H9 (cell line): Measurements from ENCODE around the gene WFDC2. TPM values are rescaled to one million over a fixed set of nuclear protein-coding genes. Genes with fewer than 3 reads are reported as not detected.
A peak's percentile ranks its signal among the peaks of the same experiment; 100 is the strongest.

ENCODE experiments used
- DNase-seq: peaks from one replicate; pipeline ENCODE4 v3.0.0-alpha.2; 2017
- H2AFZ ChIP-seq: one replicate; pipeline ENCODE4 v1.6.1; 2013; ENCODE audit warnings: mild to moderate bottlenecking, low read length, control low read depth, moderate library complexity
- H2AK5ac ChIP-seq: 2 replicates; pipeline ENCODE4 v1.6.1; 2013; ENCODE audit warnings: low read length, control low read depth, mixed read lengths; ENCODE audit not compliant: insufficient read length
- H2BK120ac ChIP-seq: one replicate; pipeline ENCODE4 v1.6.1; 2013; ENCODE audit warnings: low read depth, mild to moderate bottlenecking, low read length, control low read depth, inconsistent platforms; ENCODE audit not compliant: poor library complexity, severe bottlenecking
- H2BK12ac ChIP-seq: 2 replicates; pipeline ENCODE4 v1.6.1; 2013; ENCODE audit warnings: low read length, control low read depth, mixed read lengths, low read depth; ENCODE audit not compliant: insufficient read length
- H2BK15ac ChIP-seq: 2 replicates; pipeline ENCODE4 v1.6.1; 2013; ENCODE audit warnings: low read depth, low read length, control low read depth
- H2BK20ac ChIP-seq: one replicate; pipeline ENCODE4 v1.6.1; 2013; ENCODE audit warnings: low read depth, mild to moderate bottlenecking, low read length, control low read depth, inconsistent platforms; ENCODE audit not compliant: poor library complexity, severe bottlenecking
- H2BK5ac ChIP-seq: 2 replicates; pipeline ENCODE4 v1.6.1; 2013; ENCODE audit warnings: low read length, control low read depth, mixed read lengths; ENCODE audit not compliant: insufficient read length
- H3K14ac ChIP-seq: 2 replicates; pipeline ENCODE4 v1.6.1; 2013; ENCODE audit warnings: low read length, control low read depth; ENCODE audit not compliant: insufficient read depth
- H3K18ac ChIP-seq: 2 replicates; pipeline ENCODE4 v1.6.1; 2013; ENCODE audit warnings: low read depth, mild to moderate bottlenecking, mixed read lengths, low read length, control low read depth; ENCODE audit not compliant: insufficient read length
- H3K23ac ChIP-seq: 2 replicates; pipeline ENCODE4 v1.6.1; 2013; ENCODE audit warnings: low read length, control low read depth, mixed read lengths, low read depth; ENCODE audit not compliant: insufficient read length
- H3K23me2 ChIP-seq: 2 replicates; pipeline ENCODE4 v1.6.1; 2013; ENCODE audit warnings: low read depth, mild to moderate bottlenecking, mixed read lengths, low read length, control low read depth; ENCODE audit not compliant: insufficient read length, poor library complexity, severe bottlenecking
- H3K27ac ChIP-seq: 2 replicates; pipeline ENCODE4 v1.5.1; 2013; ENCODE audit warnings: low read length, control low read depth, mixed read lengths, low read depth; ENCODE audit not compliant: insufficient read length
- H3K27me3 ChIP-seq: 2 replicates; pipeline ENCODE4 v1.6.1; 2013; ENCODE audit warnings: low read length, control low read depth, inconsistent platforms; ENCODE audit not compliant: insufficient read depth
- H3K4ac ChIP-seq: 2 replicates; pipeline ENCODE4 v1.6.1; 2013; ENCODE audit warnings: low read depth, mild to moderate bottlenecking, control low read depth, inconsistent platforms, low read length, moderate library complexity
- H3K4me1 ChIP-seq: 2 replicates; pipeline ENCODE4 v1.6.1; 2013; ENCODE audit warnings: low read length, control low read depth, inconsistent platforms; ENCODE audit not compliant: insufficient read depth
- H3K4me2 ChIP-seq: 2 replicates; pipeline ENCODE4 v1.6.1; 2013; ENCODE audit warnings: low read length, control low read depth, mixed read lengths; ENCODE audit not compliant: insufficient read length, insufficient read depth
- H3K56ac ChIP-seq: 2 replicates; pipeline ENCODE4 v1.6.1; 2013; ENCODE audit warnings: low read depth, mild to moderate bottlenecking, mixed read lengths, low read length, control low read depth; ENCODE audit not compliant: insufficient read length
- H3K79me1 ChIP-seq: 2 replicates; pipeline ENCODE4 v1.6.1; 2013; ENCODE audit warnings: low read depth, mild to moderate bottlenecking, moderate library complexity, low read length, control low read depth, inconsistent platforms; ENCODE audit not compliant: insufficient read depth, poor library complexity, severe bottlenecking
- H3K79me2 ChIP-seq: 2 replicates; pipeline ENCODE4 v1.6.1; 2013; ENCODE audit warnings: low read length, control low read depth, inconsistent platforms; ENCODE audit not compliant: insufficient read depth
- H3K9ac ChIP-seq: 2 replicates; pipeline ENCODE4 v1.6.1; 2013; ENCODE audit warnings: low read length, control low read depth, mixed read lengths; ENCODE audit not compliant: insufficient read length; ENCODE audit errors: extremely low read depth
- H3K9me3 ChIP-seq: one replicate; pipeline ENCODE4 v1.6.1; 2013; ENCODE audit warnings: low read depth, low read length, inconsistent platforms; ENCODE audit not compliant: control insufficient read depth
- H3T11ph ChIP-seq: one replicate; pipeline ENCODE4 v1.6.1; 2013; ENCODE audit warnings: mild to moderate bottlenecking, low read length, control low read depth, inconsistent platforms
- H4K20me1 ChIP-seq: one replicate; pipeline ENCODE4 v1.6.1; 2013; ENCODE audit not compliant: control insufficient read depth, insufficient read length, insufficient read depth
- H4K5ac ChIP-seq: 2 replicates; pipeline ENCODE4 v1.6.1; 2013; ENCODE audit warnings: low read depth, mild to moderate bottlenecking, mixed read lengths, low read length, control low read depth; ENCODE audit not compliant: insufficient read length
- H4K8ac ChIP-seq: replicated peaks from 2 replicates; pipeline ENCODE4 v1.6.1; 2013; ENCODE audit warnings: low read length, control low read depth, mixed read lengths, low read depth; ENCODE audit not compliant: insufficient read length
- H4K91ac ChIP-seq: 2 replicates; pipeline ENCODE4 v1.6.1; 2013; ENCODE audit warnings: low read depth, mild to moderate bottlenecking, moderate library complexity, mixed read lengths, low read length, control low read depth; ENCODE audit not compliant: insufficient read length
- H3K27ac Mint-ChIP-seq, 3 experiments: 2 replicates in 2 of 3; 3 replicates in 1 of 3; pipeline ENCODE4 v1.8.0; 2020 to 2021; ENCODE audit warnings: mixed read lengths in 3 of 3, mild to moderate bottlenecking in 1 of 3, moderate library complexity in 1 of 3
- H3K27me3 Mint-ChIP-seq: 2 replicates; pipeline ENCODE4 v1.8.0; 2021; ENCODE audit warnings: low read depth, mild to moderate bottlenecking, moderate library complexity, mixed read lengths
- H3K36me3 Mint-ChIP-seq, 3 experiments: 2 replicates in 2 of 3; 3 replicates in 1 of 3; pipeline ENCODE4 v1.8.0; 2020 to 2021; ENCODE audit warnings: low read depth in 3 of 3, mixed read lengths in 3 of 3; ENCODE audit not compliant: insufficient read depth in 1 of 3
- H3K4me1 Mint-ChIP-seq, 2 experiments: 2 replicates each; pipeline ENCODE4 v1.8.0; 2020; ENCODE audit warnings: mixed read lengths in 2 of 2
- H3K4me3 Mint-ChIP-seq, 2 experiments: 2 replicates in 1 of 2; 3 replicates in 1 of 2; pipeline ENCODE4 v1.8.0; 2020 to 2021; ENCODE audit warnings: mild to moderate bottlenecking in 2 of 2, mixed read lengths in 2 of 2, moderate library complexity in 1 of 2
- H3K9me3 Mint-ChIP-seq, 2 experiments: 2 replicates in 1 of 2; 3 replicates in 1 of 2; pipeline ENCODE4 v1.8.0; 2020; ENCODE audit warnings: mild to moderate bottlenecking in 2 of 2, mixed read lengths in 2 of 2, moderate library complexity in 1 of 2
- CTCF ChIP-seq: fragments of 200-600 bp; sonication (generic); conservative IDR thresholded peaks from 3 replicates; pipeline ENCODE4 v1.8.0; 2021; ENCODE audit warnings: antibody characterized with exemption, mild to moderate bottlenecking
- WGBS: extraction: QIAGEN DNeasy Blood & Tissue Kit; methylation state at CpG from one replicate; pipeline ENCODE4 v1.1.7; 2013; ENCODE audit warnings: missing lambda C conversion rate, low lambda C conversion rate, mixed read lengths; ENCODE audit not compliant: insufficient read length; ENCODE audit errors: extremely low coverage; 5-methylcytosine and 5-hydroxymethylcytosine counted together
- long read RNA-seq: library from polyadenylated mRNA; unstranded; transcript quantifications from one replicate; pipeline ENCODE4 v2.0.0, GENCODE V29; 2020
- total RNA-seq: library from RNA; stranded (reverse); gene quantifications from 2 replicates; pipeline ENCODE4 v1.2.1, GENCODE V29; 2021

The WFDC2 gene
- total RNA-seq = 57.1 and 59.6 TPM in 2 replicates
- long read RNA-seq, partial matches to known transcripts = 3 of 12 reads
- long read RNA-seq, other reads (novel, unspliced or antisense) = 0 of 12 reads

- H2AK5ac ChIP-seq = no peak within 1 kb of the TSS
- DNase-seq = peak; percentile 78
- no peak within 1 kb of the TSS for H2BK120ac ChIP-seq
- no peaks in the 10 kb centered on the region for H4K20me1 ChIP-seq
- WGBS = no CpG with 5 or more reads among the region's 54 CpGs
- H3K9me3 ChIP-seq = no peaks in the 10 kb centered on the region
- no peak within 1 kb of the TSS for H3K18ac ChIP-seq
- Mint-ChIP-seq H3K4me3 (peak within 1 kb of the TSS; percentile 77 to 82), H3K4me1 (peaks cover 26 to 33% of the 10 kb centered on the region in 2 experiments), H3K27me3 (peaks cover 23% of the 10 kb centered on the region), H3K36me3 (peaks cover 5 to 17% (median 6%) of the 10 kb centered on the region in 3 experiments), H3K9me3 (peaks cover 0 to 2% of the 10 kb centered on the region in 2 experiments; a peak in 1 of 5 replicates), H3K27ac (no peak within 1 kb of the TSS; a peak in 1 of 7 replicates)
- H4K91ac ChIP-seq = no peak within 1 kb of the TSS
- no peak within 1 kb of the TSS for H3K56ac ChIP-seq
- no peak within 1 kb of the TSS for H2BK20ac ChIP-seq
- peak within 1 kb of the TSS; percentile 58 for H3K4me2 ChIP-seq
- no peak within 1 kb of the TSS for H4K5ac ChIP-seq
- peaks cover 22% of the 10 kb centered on the region for H3K23me2 ChIP-seq
- no peaks in the 10 kb centered on the region for H3K79me2 ChIP-seq
- peak; percentile 44; the same call in 2 of the 3 replicates for TF ChIP-seq CTCF
- H3K23ac ChIP-seq = no peak within 1 kb of the TSS
- peak within 1 kb of the TSS; percentile 42; the same call in 1 of the 2 replicates for H3K14ac ChIP-seq
- no peak within 1 kb of the TSS for H2BK15ac ChIP-seq
- no peak within 1 kb of the TSS for H2AFZ ChIP-seq
- H2BK12ac ChIP-seq = no peak within 1 kb of the TSS
- no peak within 1 kb of the TSS for H2BK5ac ChIP-seq
- H3K4ac ChIP-seq = no peak within 1 kb of the TSS
- no peaks in the 10 kb centered on the region for H3K4me1 ChIP-seq
- H3K27me3 ChIP-seq = no peaks in the 10 kb centered on the region
- no peak within 1 kb of the TSS for H3K27ac ChIP-seq
- H3K9ac ChIP-seq = peak within 1 kb of the TSS; percentile 32
- H3T11ph ChIP-seq = no peak within 1 kb of the TSS
- H4K8ac ChIP-seq = no peak within 1 kb of the TSS
- H3K79me1 ChIP-seq = no peaks in the 10 kb centered on the region
Measured at GRCh38 chr20:45469336-45470261, at the start of gene WFDC2. TSS of gene WFDC2 (plus strand) at chr20:45469753. CDS start at chr20:45469782, 29 bp downstream.
